HCT116 (cell line): ENCODE results near the gene CAP2. TPM values are rescaled to one million over a fixed set of nuclear protein-coding genes. Genes with fewer than 3 reads are reported as not detected.

Experiments used
- ATAC-seq: fragments of 200-7000 bp; cut with Tn5 transposase; 2 replicates; pipeline ENCODE4 v1.9.1; 2020; ENCODE audit warnings: mild to moderate bottlenecking, moderate library complexity
- BruUV-seq: library from RNA; stranded (reverse); fragments of 400-500 nt; replicated peaks from 2 replicates; lab custom pipeline; 2021; lab: Mats Ljungman, UMichigan
- CTCF ChIA-PET: fragments of 300-600 bp; sonication (Branson Sonifier 250); formaldehyde crosslinking; loops from one replicate; lab custom pipeline; 2021; ENCODE audit warnings: antibody characterized with exemption; lab: Charles Lee
- POLR2A ChIA-PET: fragments of 300-600, 350-600 bp; sonication (Branson Sonifier 250); formaldehyde crosslinking; loops from one replicate; lab custom pipeline; 2021; ENCODE audit warnings: antibody characterized with exemption; lab: Charles Lee
- RAD21 ChIA-PET, 2 experiments: fragments of 300-600 bp; sonication (Branson Sonifier 250); formaldehyde crosslinking; loops; one replicate each; lab custom pipeline; 2023; ENCODE audit warnings: low total read pairs in 2 of 2; ENCODE audit not compliant: uncharacterized antibody in 2 of 2, unreplicated experiment in 2 of 2, low non-redundant PET in 1 of 2; lab: Charles Lee
- DNase-seq: peaks from one replicate; pipeline ENCODE4 v3.0.0-alpha.2; 2010; ENCODE audit warnings: low read depth, low spot score
- H2AFZ ChIP-seq: fragments of 200-600 bp; shearing (Covaris generic), sonication (generic); 2 replicates; pipeline ENCODE4 v1.6.1; 2017; ENCODE audit warnings: low read depth, mixed run types, mixed read lengths, antibody characterized with exemption, low read length; ENCODE audit not compliant: poor library complexity, severe bottlenecking
- H3K27ac ChIP-seq: 2 replicates; pipeline ENCODE4 v1.5.1; 2012; ENCODE audit warnings: low read depth, low read length
- H3K27me3 ChIP-seq: fragments of 200-600 bp; sonication (generic); 2 replicates; pipeline ENCODE4 v1.6.1; 2016; ENCODE audit warnings: mixed run types, low read length, mixed read lengths; ENCODE audit not compliant: insufficient read depth
- H3K36me3 ChIP-seq, 2 experiments: fragments of 200-500 bp in 1 of 2; fragments of 200-600 bp in 1 of 2; sonication (Bioruptor generic) in 1 of 2; sonication (generic) in 1 of 2; 2 replicates each; pipeline versions ENCODE4 v1.5.1 to v1.6.1; 2014 to 2016; ENCODE audit warnings: low read length in 2 of 2, inconsistent platforms in 1 of 2, mixed read lengths in 1 of 2, mixed run types in 1 of 2; ENCODE audit not compliant: insufficient read depth in 2 of 2, control insufficient read depth in 1 of 2
- H3K4me1 ChIP-seq, 2 experiments: fragments of 200-600 bp in 1 of 2; sonication (generic) in 1 of 2; 2 replicates each; pipeline versions ENCODE4 v1.5.1 to v1.6.1; 2012 to 2017; ENCODE audit warnings: low read length in 2 of 2, inconsistent platforms in 1 of 2, mild to moderate bottlenecking in 1 of 2, mixed read lengths in 1 of 2, mixed run types in 1 of 2, moderate library complexity in 1 of 2; ENCODE audit not compliant: insufficient read depth in 2 of 2, control insufficient read depth in 1 of 2
- H3K4me2 ChIP-seq: fragments of 200-600 bp; sonication (generic); 2 replicates; pipeline ENCODE4 v1.6.1; 2017; ENCODE audit warnings: mixed run types, low read length, mixed read lengths
- H3K4me3 ChIP-seq, 2 experiments: fragments of 200-600 bp in 1 of 2; sonication (generic) in 1 of 2; replicated peaks in 1 of 2; 2 replicates each; pipeline ENCODE4 v1.5.1; 2011 to 2016; ENCODE audit warnings: low read length in 2 of 2, control low read depth in 1 of 2, low read depth in 1 of 2, mild to moderate bottlenecking in 1 of 2, mixed read lengths in 1 of 2, mixed run types in 1 of 2
- H3K79me2 ChIP-seq: fragments of 200-600 bp; sonication (generic); 2 replicates; pipeline ENCODE4 v1.6.1; 2017; ENCODE audit warnings: mild to moderate bottlenecking, mixed run types, low read length, moderate library complexity, mixed read lengths; ENCODE audit not compliant: insufficient read depth
- H3K9ac ChIP-seq: fragments of 200-600 bp; sonication (generic); 2 replicates; pipeline ENCODE4 v1.6.1; 2016; ENCODE audit warnings: low read length, mixed read lengths
- H3K9me2 ChIP-seq: fragments of 200-600 bp; sonication (generic), shearing (Covaris generic); 2 replicates; pipeline ENCODE4 v1.6.1; 2017; ENCODE audit warnings: mixed run types, mild to moderate bottlenecking, moderate library complexity; ENCODE audit not compliant: insufficient read depth
- H3K9me3 ChIP-seq, 2 experiments: fragments of 200-500 bp in 1 of 2; fragments of 200-600 bp in 1 of 2; sonication (Bioruptor generic) in 1 of 2; sonication (generic) in 1 of 2; 2 replicates each; pipeline ENCODE4 v1.6.1; 2014 to 2017; ENCODE audit warnings: low read length in 2 of 2, mixed read lengths in 2 of 2, inconsistent platforms in 1 of 2, low read depth in 1 of 2, mild to moderate bottlenecking in 1 of 2, mixed run types in 1 of 2, moderate library complexity in 1 of 2; ENCODE audit not compliant: control insufficient read depth in 1 of 2, insufficient read depth in 1 of 2
- H4K20me1 ChIP-seq: fragments of 200-600 bp; sonication (generic), shearing (Covaris generic); 2 replicates; pipeline ENCODE4 v1.6.1; 2017; ENCODE audit warnings: mixed run types, mild to moderate bottlenecking, moderate library complexity; ENCODE audit not compliant: insufficient read depth
- CBX3 ChIP-seq: IDR thresholded peaks from 2 replicates; pipeline ENCODE4 v1.6.1; 2012; ENCODE audit warnings: low read depth
- CEBPB ChIP-seq: IDR thresholded peaks from 2 replicates; pipeline ENCODE4 v1.6.1; 2012; ENCODE audit warnings: low read depth
- EGR1 ChIP-seq: IDR thresholded peaks from 2 replicates; pipeline ENCODE4 v1.6.1; 2012; ENCODE audit warnings: low read depth
- POLR2AphosphoS5 ChIP-seq: IDR thresholded peaks from 2 replicates; pipeline ENCODE4 v1.6.1; 2011; ENCODE audit warnings: mild to moderate bottlenecking, low read depth, low read length, moderate library complexity
- RAD21 ChIP-seq: IDR thresholded peaks from 2 replicates; pipeline ENCODE4 v1.6.1; 2012; ENCODE audit warnings: low read depth, mild to moderate bottlenecking
- SRF ChIP-seq: IDR thresholded peaks from 2 replicates; pipeline ENCODE4 v1.6.1; 2012; ENCODE audit warnings: low read depth
- TCF7L2 ChIP-seq: IDR thresholded peaks from 2 replicates; pipeline ENCODE4 v1.7.0; 2011; ENCODE audit warnings: borderline replicate concordance, inconsistent platforms; ENCODE audit not compliant: insufficient read depth, insufficient read length; ENCODE audit errors: extremely low read depth
- ZFX ChIP-seq: fragments of 450-650 bp; IDR thresholded peaks from 2 replicates; pipeline ENCODE4 v1.6.1; 2017
- ZNF274 ChIP-seq: fragments of 200-500 bp; sonication (Bioruptor generic); IDR thresholded peaks from 2 replicates; pipeline ENCODE4 v1.6.1; 2014; ENCODE audit warnings: mild to moderate bottlenecking, low read depth, low read length, inconsistent platforms
- intact Hi-C: fragments of 100-400 bp; cut with micrococcal nuclease; formaldehyde crosslinking; loops from 2 replicates; pipeline ENCODE4 v1.10.0; 2022
- total RNA-seq: library from RNA; stranded (reverse); gene quantifications from one replicate; pipeline ENCODE4 v1.2.1, GENCODE V29; 2021; ENCODE audit not compliant: unreplicated experiment
- TF ChIP-seq, protein P1 (sequence below): IDR thresholded peaks from 2 replicates; pipeline ENCODE4 v1.6.1; 2011; ENCODE audit warnings: mild to moderate bottlenecking, low read length, moderate library complexity; ENCODE audit not compliant: insufficient replicate concordance; ENCODE audit errors: extremely low read depth
- TF ChIP-seq, protein P2 (sequence below): IDR thresholded peaks from 2 replicates; pipeline ENCODE4 v1.6.1; 2012; ENCODE audit warnings: low read depth
- TF ChIP-seq, protein P3 (sequence below), 3 experiments: fragments of 200-600 bp in 1 of 3; sonication (generic) in 1 of 3; IDR thresholded peaks in 2 of 3; conservative IDR thresholded peaks in 1 of 3; 2 replicates each; pipeline ENCODE4 v1.5.1; 2012 to 2017; ENCODE audit warnings: low read depth in 2 of 3, low read length in 2 of 3, antibody characterized with exemption in 1 of 3, borderline replicate concordance in 1 of 3, control low read depth in 1 of 3, mild to moderate bottlenecking in 1 of 3, mixed read lengths in 1 of 3, mixed run types in 1 of 3, moderate library complexity in 1 of 3; ENCODE audit not compliant: insufficient read depth in 1 of 3

CAP2 gene
- total RNA-seq, 1 experiment from 2014 or later = 3.8 TPM

DNA sequence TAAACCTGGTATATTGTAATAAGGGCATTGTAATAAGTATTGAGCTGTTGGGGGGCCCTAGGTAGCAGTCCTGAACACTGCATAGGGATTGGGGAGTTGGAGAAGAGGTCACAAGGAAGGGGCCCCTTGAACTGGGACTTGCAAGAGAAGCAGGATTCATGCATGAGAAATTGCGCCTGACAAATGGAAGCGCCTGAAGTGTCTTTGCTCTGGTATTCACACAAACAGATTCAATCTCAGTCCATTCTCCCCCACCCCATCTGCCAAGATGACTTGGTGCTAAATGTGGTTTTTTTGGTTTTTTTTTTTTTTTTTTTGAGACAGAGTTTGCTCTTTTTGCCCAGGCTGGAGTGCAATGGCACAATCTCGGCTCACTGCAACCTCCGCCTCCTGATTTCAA lies 87.1 kb downstream of the CAP2 start:
- Histone ChIP-seq H3K27ac (no peak overlapping the region), H3K79me2 (no peaks in the 10 kb centered on the region), H4K20me1 (no peaks in the 10 kb centered on the region), H3K36me3 (no peaks in the 10 kb centered on the region), H3K4me2 (no peak overlapping the region), H3K9me2 (no peaks in the 10 kb centered on the region), H3K4me1 (no peaks in the 10 kb centered on the region), H2AFZ (no peak overlapping the region), H3K9ac (no peak overlapping the region), H3K4me3 (no peak overlapping the region), H3K9me3 (no peaks in the 10 kb centered on the region), H3K27me3 (no peaks in the 10 kb centered on the region)
- TF ChIP-seq RAD21 (no peak), POLR2AphosphoS5 (no peak), EGR1 (no peak), ZNF274 (no peak), TCF7L2 (no peak), ZFX (no peak), CEBPB (no peak), SRF (no peak), CBX3 (no peak)
- TF ChIP-seq, protein P1, sequence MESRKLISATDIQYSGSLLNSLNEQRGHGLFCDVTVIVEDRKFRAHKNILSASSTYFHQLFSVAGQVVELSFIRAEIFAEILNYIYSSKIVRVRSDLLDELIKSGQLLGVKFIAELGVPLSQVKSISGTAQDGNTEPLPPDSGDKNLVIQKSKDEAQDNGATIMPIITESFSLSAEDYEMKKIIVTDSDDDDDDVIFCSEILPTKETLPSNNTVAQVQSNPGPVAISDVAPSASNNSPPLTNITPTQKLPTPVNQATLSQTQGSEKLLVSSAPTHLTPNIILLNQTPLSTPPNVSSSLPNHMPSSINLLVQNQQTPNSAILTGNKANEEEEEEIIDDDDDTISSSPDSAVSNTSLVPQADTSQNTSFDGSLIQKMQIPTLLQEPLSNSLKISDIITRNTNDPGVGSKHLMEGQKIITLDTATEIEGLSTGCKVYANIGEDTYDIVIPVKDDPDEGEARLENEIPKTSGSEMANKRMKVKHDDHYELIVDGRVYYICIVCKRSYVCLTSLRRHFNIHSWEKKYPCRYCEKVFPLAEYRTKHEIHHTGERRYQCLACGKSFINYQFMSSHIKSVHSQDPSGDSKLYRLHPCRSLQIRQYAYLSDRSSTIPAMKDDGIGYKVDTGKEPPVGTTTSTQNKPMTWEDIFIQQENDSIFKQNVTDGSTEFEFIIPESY = no peak
- TF ChIP-seq, protein P2, sequence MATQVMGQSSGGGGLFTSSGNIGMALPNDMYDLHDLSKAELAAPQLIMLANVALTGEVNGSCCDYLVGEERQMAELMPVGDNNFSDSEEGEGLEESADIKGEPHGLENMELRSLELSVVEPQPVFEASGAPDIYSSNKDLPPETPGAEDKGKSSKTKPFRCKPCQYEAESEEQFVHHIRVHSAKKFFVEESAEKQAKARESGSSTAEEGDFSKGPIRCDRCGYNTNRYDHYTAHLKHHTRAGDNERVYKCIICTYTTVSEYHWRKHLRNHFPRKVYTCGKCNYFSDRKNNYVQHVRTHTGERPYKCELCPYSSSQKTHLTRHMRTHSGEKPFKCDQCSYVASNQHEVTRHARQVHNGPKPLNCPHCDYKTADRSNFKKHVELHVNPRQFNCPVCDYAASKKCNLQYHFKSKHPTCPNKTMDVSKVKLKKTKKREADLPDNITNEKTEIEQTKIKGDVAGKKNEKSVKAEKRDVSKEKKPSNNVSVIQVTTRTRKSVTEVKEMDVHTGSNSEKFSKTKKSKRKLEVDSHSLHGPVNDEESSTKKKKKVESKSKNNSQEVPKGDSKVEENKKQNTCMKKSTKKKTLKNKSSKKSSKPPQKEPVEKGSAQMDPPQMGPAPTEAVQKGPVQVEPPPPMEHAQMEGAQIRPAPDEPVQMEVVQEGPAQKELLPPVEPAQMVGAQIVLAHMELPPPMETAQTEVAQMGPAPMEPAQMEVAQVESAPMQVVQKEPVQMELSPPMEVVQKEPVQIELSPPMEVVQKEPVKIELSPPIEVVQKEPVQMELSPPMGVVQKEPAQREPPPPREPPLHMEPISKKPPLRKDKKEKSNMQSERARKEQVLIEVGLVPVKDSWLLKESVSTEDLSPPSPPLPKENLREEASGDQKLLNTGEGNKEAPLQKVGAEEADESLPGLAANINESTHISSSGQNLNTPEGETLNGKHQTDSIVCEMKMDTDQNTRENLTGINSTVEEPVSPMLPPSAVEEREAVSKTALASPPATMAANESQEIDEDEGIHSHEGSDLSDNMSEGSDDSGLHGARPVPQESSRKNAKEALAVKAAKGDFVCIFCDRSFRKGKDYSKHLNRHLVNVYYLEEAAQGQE = no peak
- TF ChIP-seq, protein P3, sequence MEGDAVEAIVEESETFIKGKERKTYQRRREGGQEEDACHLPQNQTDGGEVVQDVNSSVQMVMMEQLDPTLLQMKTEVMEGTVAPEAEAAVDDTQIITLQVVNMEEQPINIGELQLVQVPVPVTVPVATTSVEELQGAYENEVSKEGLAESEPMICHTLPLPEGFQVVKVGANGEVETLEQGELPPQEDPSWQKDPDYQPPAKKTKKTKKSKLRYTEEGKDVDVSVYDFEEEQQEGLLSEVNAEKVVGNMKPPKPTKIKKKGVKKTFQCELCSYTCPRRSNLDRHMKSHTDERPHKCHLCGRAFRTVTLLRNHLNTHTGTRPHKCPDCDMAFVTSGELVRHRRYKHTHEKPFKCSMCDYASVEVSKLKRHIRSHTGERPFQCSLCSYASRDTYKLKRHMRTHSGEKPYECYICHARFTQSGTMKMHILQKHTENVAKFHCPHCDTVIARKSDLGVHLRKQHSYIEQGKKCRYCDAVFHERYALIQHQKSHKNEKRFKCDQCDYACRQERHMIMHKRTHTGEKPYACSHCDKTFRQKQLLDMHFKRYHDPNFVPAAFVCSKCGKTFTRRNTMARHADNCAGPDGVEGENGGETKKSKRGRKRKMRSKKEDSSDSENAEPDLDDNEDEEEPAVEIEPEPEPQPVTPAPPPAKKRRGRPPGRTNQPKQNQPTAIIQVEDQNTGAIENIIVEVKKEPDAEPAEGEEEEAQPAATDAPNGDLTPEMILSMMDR (IDR thresholded peaks at IDR 0.05 in 2 of 3, conservative IDR thresholded peaks at IDR 0.05 in 1 of 3; ENCODE audit: borderline replicate concordance in 1 of 3, insufficient read depth in 1 of 3, low read depth in 2 of 3, low read length in 2 of 3) = no peak
- ChIA-PET POLR2A (no interaction called here), CTCF (no interaction called here), RAD21 (no interaction called here)
- ATAC-seq (no peak), DNase-seq (no peak)
- intact Hi-C loops = no loop called here
- BruUV-seq = no TSS peak
